Measurements from ENCODE around the gene MAP3K5. TPM values are rescaled to one million over a fixed set of nuclear protein-coding genes. Genes with fewer than 3 reads are reported as not detected.

MAP3K5 gene
- total RNA-seq, 4 donors from 2014 or later, result 18.7 to 24.1 (median 20.7) TPM

GRCh38 chr6:136604328-136604825, 187.9 kb downstream of the MAP3K5 start:
- Histone ChIP-seq H3K4me1 (peaks cover 17 to 33% (median 23%) of the 10 kb centered on the region in 4 donors), H3K4me3 (no peak overlapping the region), H3K9me3 (no peaks in the 10 kb centered on the region), H3K36me3 (peaks cover 0 to 23% (median 8%) of the 10 kb centered on the region in 4 donors), H3K27me3 (no peaks in the 10 kb centered on the region), H3K27ac (replicated peaks in 1 of 4) (no peak overlapping the region)
- no peak for TF ChIP-seq EP300 (IDR thresholded peaks at IDR 0.05)
- no peak for TF ChIP-seq CTCF (IDR thresholded peaks at IDR 0.05)
- TF ChIP-seq POLR2AphosphoS5 (IDR thresholded peaks at IDR 0.05), result no peak
- no peak for TF ChIP-seq POLR2A (IDR thresholded peaks at IDR 0.05; ENCODE audit: low read depth)
- intact Hi-C loops (cut with DNase I), result no loop called here
- no peak for DNase-seq (ENCODE audit: extremely low spot score)
- 96% methylated on average over 1 of the region's 1 CpG for WGBS

GRCh38 chr6:136600818-136601217, 191.5 kb downstream of the MAP3K5 start:
- Histone ChIP-seq H3K27ac (replicated peaks in 1 of 4) (peak overlapping the region in 1 of 4 donors; percentile 71), H3K9me3 (no peaks in the 10 kb centered on the region), H3K4me3 (no peak overlapping the region), H3K4me1 (peaks cover 13 to 27% (median 22%) of the 10 kb centered on the region in 4 donors), H3K36me3 (peaks cover 0 to 28% (median 8%) of the 10 kb centered on the region in 4 donors), H3K27me3 (no peaks in the 10 kb centered on the region)
- no peak for DNase-seq (ENCODE audit: extremely low spot score)
- intact Hi-C loops (cut with DNase I), result no loop called here
- TF ChIP-seq POLR2AphosphoS5 (IDR thresholded peaks at IDR 0.05) (no peak), POLR2A (IDR thresholded peaks at IDR 0.05; ENCODE audit: low read depth) (no peak), CTCF (IDR thresholded peaks at IDR 0.05) (no peak), EP300 (IDR thresholded peaks at IDR 0.05) (no peak)
- 52% methylated on average over 3 of the region's 3 CpGs for WGBS

GRCh38 chr6:136599329-136600011, 192.8 kb downstream of the MAP3K5 start:
- Histone ChIP-seq H3K4me3 (no peak overlapping the region), H3K4me1 (peaks cover 13 to 27% (median 20%) of the 10 kb centered on the region in 4 donors), H3K27me3 (no peaks in the 10 kb centered on the region), H3K27ac (replicated peaks in 1 of 4) (peak overlapping the region; percentile 7 to 71 (median 35)), H3K9me3 (no peaks in the 10 kb centered on the region), H3K36me3 (peaks cover 0 to 24% (median 8%) of the 10 kb centered on the region in 4 donors)
- 62% methylated on average over 10 of the region's 10 CpGs for WGBS
- no peak for TF ChIP-seq POLR2AphosphoS5 (IDR thresholded peaks at IDR 0.05)
- no peak for TF ChIP-seq CTCF (IDR thresholded peaks at IDR 0.05)
- no peak for TF ChIP-seq POLR2A (IDR thresholded peaks at IDR 0.05; ENCODE audit: low read depth)
- no peak for TF ChIP-seq EP300 (IDR thresholded peaks at IDR 0.05)
- intact Hi-C loops (cut with DNase I), result no loop called here
- DNase-seq (ENCODE audit: extremely low spot score), result no peak

DNA sequence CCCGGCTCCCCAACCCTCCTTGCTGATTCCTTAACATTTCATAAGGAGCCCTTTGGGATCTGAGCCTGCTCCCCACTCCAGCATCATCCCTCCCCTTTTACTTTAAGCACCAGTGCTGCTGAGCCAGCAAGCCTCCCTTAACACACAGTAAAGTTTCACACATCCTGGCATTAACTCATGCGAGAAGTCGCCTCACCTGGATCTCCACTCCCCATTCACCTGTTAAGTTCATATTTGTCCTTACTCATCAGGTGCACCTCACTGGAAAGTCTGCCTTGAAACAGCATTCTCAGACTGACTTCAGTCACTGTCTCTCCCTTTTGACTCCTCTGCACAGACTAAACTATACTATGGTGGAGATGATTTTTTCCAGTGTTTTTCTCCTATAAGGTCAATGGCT, 194.2 kb downstream of the MAP3K5 start:
- H3K9me3 ChIP-seq, result no peaks in the 10 kb centered on the region
- peaks cover 13 to 27% (median 19%) of the 10 kb centered on the region in 4 donors for H3K4me1 ChIP-seq
- DNase-seq (ENCODE audit: extremely low spot score), result no peak
- WGBS, result 100% methylated on average over 3 of the region's 3 CpGs
- TF ChIP-seq POLR2AphosphoS5 (IDR thresholded peaks at IDR 0.05), result no peak
- TF ChIP-seq CTCF (IDR thresholded peaks at IDR 0.05), result no peak
- no peak for TF ChIP-seq POLR2A (IDR thresholded peaks at IDR 0.05; ENCODE audit: low read depth)
- TF ChIP-seq EP300 (IDR thresholded peaks at IDR 0.05), result no peak
- no peak overlapping the region for H3K27ac ChIP-seq (replicated peaks in 1 of 4)
- H3K36me3 ChIP-seq, result peaks cover 0 to 12% (median 0%) of the 10 kb centered on the region in 4 donors
- no peaks in the 10 kb centered on the region for H3K27me3 ChIP-seq
- H3K4me3 ChIP-seq, result no peak overlapping the region
- intact Hi-C loops (cut with DNase I), result no loop called here
